Smooth muscle cell (in vitro differentiated cells): ENCODE data around the gene EIF4E1B. TPM values are rescaled to one million over a fixed set of nuclear protein-coding genes. Genes with fewer than 3 reads are reported as not detected.
A peak's percentile ranks its signal among the peaks of the same experiment; 100 is the strongest.

ENCODE experiments used
- DNase-seq: peaks from one replicate; lab custom pipeline; 2025; ENCODE audit not compliant: unreplicated experiment; lab: John Stamatoyannopoulos, UW
- H2AFZ ChIP-seq: fragments of 200-600 bp; sonication (generic); 2 replicates; pipeline ENCODE4 v1.6.0; 2016; ENCODE audit warnings: antibody characterized with exemption, low read depth, mild to moderate bottlenecking
- H3F3A ChIP-seq: fragments of 200-600 bp; sonication (generic); 2 replicates; pipeline ENCODE4 v1.6.0; 2017; ENCODE audit warnings: antibody characterized with exemption, low read depth
- H3K27ac ChIP-seq: fragments of 200-600 bp; sonication (generic); 2 replicates; pipeline ENCODE4 v1.5.1; 2016; ENCODE audit warnings: low read depth, mild to moderate bottlenecking
- H3K27me3 ChIP-seq: fragments of 200-600 bp; sonication (generic); 2 replicates; pipeline ENCODE4 v1.6.1; 2016; ENCODE audit warnings: low read depth, mild to moderate bottlenecking
- H3K36me3 ChIP-seq: fragments of 200-600 bp; sonication (generic); 2 replicates; pipeline ENCODE4 v1.5.1; 2016; ENCODE audit warnings: low read depth
- H3K4me1 ChIP-seq: fragments of 200-600 bp; sonication (generic); 2 replicates; pipeline ENCODE4 v1.5.1; 2016; ENCODE audit warnings: low read depth
- H3K4me2 ChIP-seq: fragments of 200-600 bp; sonication (generic); 2 replicates; pipeline ENCODE4 v1.6.0; 2016; ENCODE audit warnings: mild to moderate bottlenecking
- H3K4me3 ChIP-seq: fragments of 200-600 bp; sonication (generic); 2 replicates; pipeline ENCODE4 v1.5.1; 2016; ENCODE audit warnings: mild to moderate bottlenecking
- H3K79me2 ChIP-seq: fragments of 200-600 bp; sonication (generic); 2 replicates; pipeline ENCODE4 v1.6.0; 2016; ENCODE audit warnings: low read depth, mild to moderate bottlenecking
- H3K9ac ChIP-seq: fragments of 200-600 bp; sonication (generic); 2 replicates; pipeline ENCODE4 v1.6.0; 2016; ENCODE audit warnings: low read depth
- H3K9me3 ChIP-seq: fragments of 200-600 bp; sonication (generic); replicated peaks from 2 replicates; pipeline ENCODE4 v1.5.1; 2016; ENCODE audit warnings: low read depth
- H4K20me1 ChIP-seq: fragments of 200-600 bp; sonication (generic); 2 replicates; pipeline ENCODE4 v1.6.0; 2016; ENCODE audit warnings: low read depth
- CTCF ChIP-seq: fragments of 200-600 bp; sonication (generic); IDR thresholded peaks from 2 replicates; pipeline ENCODE4 v1.5.1; 2017; ENCODE audit warnings: borderline replicate concordance, mild to moderate bottlenecking, antibody characterized with exemption; ENCODE audit not compliant: insufficient read depth, poor library complexity, severe bottlenecking
- WGBS: methylation state at CpG from one replicate; pipeline ENCODE4 v1.1.7; 2016; ENCODE audit warnings: low lambda C conversion rate; 5-methylcytosine and 5-hydroxymethylcytosine counted together
- polyA plus RNA-seq: library from polyadenylated mRNA; unstranded; fragments of >200 nt; fragmentation: Nextera tagmentation; extraction: Ambion mirVana; gene quantifications from 2 replicates; pipeline ENCODE4 v1.2.1, GENCODE V29; 2016
- total RNA-seq: library from RNA; depleted of rRNA; stranded (reverse); fragments of >200 nt; gene quantifications from 2 replicates; pipeline ENCODE4 v1.2.3, GENCODE V29; 2014

Gene EIF4E1B
- total and polyA plus RNA-seq, 2 experiments from 2014 or later, result not detected

DNA sequence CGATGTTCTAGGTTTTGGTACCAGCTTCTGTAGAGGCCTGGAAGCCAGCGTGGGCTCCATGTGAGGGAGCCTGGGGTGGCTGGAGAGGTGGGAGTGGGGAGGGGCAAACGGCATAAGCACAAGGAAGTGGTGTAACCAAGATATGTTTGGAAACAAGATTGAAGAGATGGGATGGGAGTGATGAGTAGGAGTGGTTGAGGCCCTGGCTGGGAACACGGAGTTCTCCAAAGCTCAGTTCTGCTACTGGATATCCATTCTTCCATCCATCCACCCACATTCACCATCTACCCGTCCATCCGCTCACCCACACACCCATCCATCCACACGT lies 29.0 kb downstream of the EIF4E1B start:
- H3K27me3 ChIP-seq, result peaks cover 5% of the 10 kb centered on the region
- 86% methylated on average over 4 of the region's 7 CpGs for WGBS
- no peak overlapping the region for H3K4me2 ChIP-seq
- H3K9me3 ChIP-seq, result no peaks in the 10 kb centered on the region
- H3K4me3 ChIP-seq, result no peak overlapping the region
- H2AFZ ChIP-seq, result no peak overlapping the region
- no peak for TF ChIP-seq CTCF
- H3F3A ChIP-seq, result no peaks in the 10 kb centered on the region
- H3K9ac ChIP-seq, result no peak overlapping the region
- H3K4me1 ChIP-seq, result no peaks in the 10 kb centered on the region
- no peak for DNase-seq
- H3K79me2 ChIP-seq, result no peaks in the 10 kb centered on the region
- H4K20me1 ChIP-seq, result peaks cover 2% of the 10 kb centered on the region
- H3K27ac ChIP-seq, result no peak overlapping the region
- no peaks in the 10 kb centered on the region for H3K36me3 ChIP-seq

DNA sequence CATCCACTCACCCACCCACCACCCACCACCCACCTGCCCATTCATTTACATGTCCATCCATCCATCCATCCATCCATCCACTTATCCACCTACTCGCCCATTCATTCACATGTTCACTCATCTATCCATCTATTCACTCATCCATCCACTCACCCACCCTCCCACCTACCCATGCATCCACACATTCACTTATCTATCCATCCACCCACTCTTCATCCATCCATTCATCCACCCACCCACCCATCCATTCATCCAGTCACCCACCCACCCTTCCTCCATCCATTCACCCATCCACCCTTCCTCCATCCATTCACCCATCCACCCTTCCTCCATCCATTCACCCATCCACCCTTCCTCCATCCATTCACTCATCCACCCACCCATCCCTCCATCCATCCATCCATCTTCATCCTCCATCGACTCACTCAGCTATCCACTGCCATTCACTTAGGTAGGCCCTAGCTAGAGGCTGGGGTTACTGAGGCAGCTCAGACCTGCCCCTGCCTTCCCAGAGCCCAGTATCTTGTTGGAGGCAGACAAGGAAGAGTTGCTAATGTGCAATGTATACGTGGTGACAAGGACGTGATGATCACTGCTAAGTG lies 29.5 kb downstream of the EIF4E1B start:
- no peak for DNase-seq
- no peak for TF ChIP-seq CTCF
- Histone ChIP-seq H3K27ac (no peak overlapping the region), H3K27me3 (peaks cover 5% of the 10 kb centered on the region), H2AFZ (no peak overlapping the region), H3F3A (no peaks in the 10 kb centered on the region), H3K4me2 (no peak overlapping the region), H3K36me3 (no peaks in the 10 kb centered on the region), H3K4me3 (no peak overlapping the region), H4K20me1 (no peaks in the 10 kb centered on the region), H3K9me3 (no peaks in the 10 kb centered on the region), H3K9ac (no peak overlapping the region), H3K79me2 (no peaks in the 10 kb centered on the region), H3K4me1 (no peaks in the 10 kb centered on the region)
- 61% methylated on average over 3 of the region's 4 CpGs for WGBS

GRCh38 chr5:176660530-176660859 lies 30.0 kb downstream of the EIF4E1B start:
- Histone ChIP-seq H3K27ac (no peak overlapping the region), H3K4me3 (no peak overlapping the region), H3K27me3 (peaks cover 5% of the 10 kb centered on the region), H3F3A (no peaks in the 10 kb centered on the region), H3K36me3 (no peaks in the 10 kb centered on the region), H2AFZ (no peak overlapping the region), H4K20me1 (no peaks in the 10 kb centered on the region), H3K4me1 (no peaks in the 10 kb centered on the region), H3K4me2 (no peak overlapping the region), H3K9me3 (no peaks in the 10 kb centered on the region), H3K79me2 (no peaks in the 10 kb centered on the region), H3K9ac (no peak overlapping the region)
- 18% methylated on average over 1 of the region's 1 CpG for WGBS
- TF ChIP-seq CTCF, result no peak
- DNase-seq, result no peak

DNA sequence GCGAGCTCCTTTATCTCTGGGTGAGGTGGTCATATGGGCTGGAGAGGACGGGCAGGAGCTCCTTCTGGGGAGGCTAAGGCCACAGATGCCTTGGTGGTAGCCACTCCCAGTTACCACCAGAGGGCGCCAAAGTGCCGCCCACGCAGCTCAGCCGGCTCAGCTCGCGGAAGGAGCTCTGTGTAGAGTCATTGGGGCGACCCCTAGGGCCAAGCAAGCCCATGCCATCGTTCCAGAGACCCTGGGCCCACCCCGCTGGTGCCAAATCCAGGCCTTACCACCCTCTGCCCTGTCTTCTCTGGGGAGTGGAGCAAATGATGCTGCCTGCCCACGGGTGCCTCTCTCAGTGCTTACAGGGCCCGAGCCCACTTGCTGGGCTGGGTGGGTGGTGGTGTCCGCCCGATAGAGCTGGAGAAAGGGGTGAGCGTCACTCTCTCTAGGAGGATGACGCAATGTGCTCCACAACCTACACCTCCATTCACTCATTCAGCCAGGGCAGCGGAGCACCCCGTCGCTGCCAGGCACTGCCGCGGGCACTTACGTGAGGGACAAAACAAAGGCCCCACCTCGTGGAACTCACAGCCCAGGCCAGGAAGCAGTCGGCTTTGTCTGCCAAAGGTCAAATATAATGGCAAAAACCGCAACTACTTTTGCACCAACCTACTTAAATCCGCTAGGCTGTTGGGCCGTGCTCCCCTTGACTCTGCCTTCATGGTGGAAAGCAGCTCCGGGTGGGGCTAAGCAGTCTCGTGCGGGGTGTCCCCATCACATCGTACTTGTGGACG lies 30.6 kb downstream of the EIF4E1B start:
- no peak overlapping the region for H3K27ac ChIP-seq
- H3K79me2 ChIP-seq, result no peaks in the 10 kb centered on the region
- H3F3A ChIP-seq, result no peaks in the 10 kb centered on the region
- H3K4me3 ChIP-seq, result no peak overlapping the region
- peak; percentile 35 for DNase-seq
- peak; percentile 96 for TF ChIP-seq CTCF
- H3K27me3 ChIP-seq, result peaks cover 5% of the 10 kb centered on the region
- H3K4me1 ChIP-seq, result no peaks in the 10 kb centered on the region
- no peaks in the 10 kb centered on the region for H3K9me3 ChIP-seq
- H2AFZ ChIP-seq, result no peak overlapping the region
- no peak overlapping the region for H3K9ac ChIP-seq
- no peaks in the 10 kb centered on the region for H3K36me3 ChIP-seq
- 60% methylated on average over 33 of the region's 33 CpGs for WGBS
- H4K20me1 ChIP-seq, result no peaks in the 10 kb centered on the region
- H3K4me2 ChIP-seq, result no peak overlapping the region
